ENCODE measurements around the gene USP9Y. TPM values are rescaled to one million over a fixed set of nuclear protein-coding genes. Genes with fewer than 3 reads are reported as not detected.
A peak's percentile ranks its signal among the peaks of the same experiment; 100 is the strongest.

USP9Y gene
- total and polyA plus RNA-seq, 2 donors (not counting 3 experiments of a cell fraction or from before 2014, with no cell fraction given): 13.6 to 17.4 TPM

- CTCF ChIA-PET: no interaction called here
- intact Hi-C loops (cut with micrococcal nuclease) (loop anchor here (1.0 kb wide), 1 partner anchor 8 kb away; no protein-coding TSS in a partner anchor), dilution Hi-C loops (cut with MboI; ENCODE audit: extremely low pct_ligation_motif_present, low sequenced_read_pairs) (no loop called here)
- BruUV-seq (replicated peaks): no TSS peak
- H3K79me2 ChIP-seq (ENCODE audit: control insufficient read depth, insufficient read depth, low read length): no peaks in the 10 kb centered on the region
- H2AFZ ChIP-seq (ENCODE audit: low read depth, low read length): peak overlapping the region; percentile 57
- H4K20me1 ChIP-seq (replicated peaks; ENCODE audit: control insufficient read depth, extremely low read depth, insufficient read depth, low read length): no peaks in the 10 kb centered on the region
- POLR2A ChIA-PET: no interaction called here
- H3K4me2 ChIP-seq (ENCODE audit: insufficient read depth, low read length): peak overlapping the region; percentile 31
- no peaks in the 10 kb centered on the region for H3K36me3 ChIP-seq (ENCODE audit: control insufficient read depth in 2 of 2, extremely low read depth in 1 of 2, insufficient read depth in 2 of 2, low read length in 2 of 2)
- DNase-seq (ENCODE audit: low read depth, low spot score) (peak; percentile 52), FAIRE-seq (no peak)
- H3K9me3 ChIP-seq (replicated peaks; ENCODE audit: control insufficient read depth, insufficient read depth, low read length): no peaks in the 10 kb centered on the region
- H3K4me3 ChIP-seq (replicated peaks in 1 of 3; ENCODE audit: insufficient read depth in 1 of 3, low read depth in 1 of 3, low read length in 3 of 3): no peak overlapping the region
- peaks cover 11% of the 10 kb centered on the region for H3K4me1 ChIP-seq (ENCODE audit: control insufficient read depth, extremely low read depth, insufficient read depth, low read length)
- H3K27me3 ChIP-seq (ENCODE audit: control insufficient read depth in 2 of 2, insufficient read depth in 2 of 2, low read length in 2 of 2): no peaks in the 10 kb centered on the region
- TF ChIP-seq POLR2AphosphoS5 (IDR thresholded peaks at IDR 0.05; ENCODE audit: insufficient read depth, low read depth, low read length) (no peak), MYC (IDR thresholded peaks at IDR 0.05; ENCODE audit: low read depth, low read length) (no peak), JUN (IDR thresholded peaks at IDR 0.05; ENCODE audit: borderline replicate concordance, insufficient read depth, insufficient read length, low read depth) (peak; percentile 39), POLR2A (IDR thresholded peaks at IDR 0.05; ENCODE audit: low read depth, low read length) (no peak), CTCF (IDR thresholded peaks at IDR 0.05; ENCODE audit: extremely low read depth in 1 of 2, insufficient read depth in 1 of 2, low read depth in 1 of 2, low read length in 2 of 2) (no peak), GATA2 (IDR thresholded peaks at IDR 0.05; ENCODE audit: insufficient read depth, insufficient read length, low read depth, low read length) (no peak)
- H3K9ac ChIP-seq (replicated peaks; ENCODE audit: extremely low read depth, insufficient read depth, low read length): peak overlapping the region; percentile 55
- H3K27ac ChIP-seq (ENCODE audit: insufficient read depth, low read depth, low read length): peak overlapping the region; percentile 85
- H3K9me1 ChIP-seq (replicated peaks; ENCODE audit: control insufficient read depth, extremely low read depth, insufficient read depth, low read length): no peaks in the 10 kb centered on the region
Observed at GRCh38 chrY:12651621-12652036, 49.4 kb upstream of the USP9Y start.
